HFF-Myc (cell line): ENCODE measurements around the gene PRR4.

Experiments used
- DNase-seq: peaks from one replicate; pipeline ENCODE4 v3.0.0-alpha.2; 2011; ENCODE audit warnings: low read depth; ENCODE audit errors: extremely low read depth
- H3K4me3 ChIP-seq: replicated peaks from 2 replicates; pipeline ENCODE4 v1.5.1; 2011; ENCODE audit warnings: low read depth, mild to moderate bottlenecking, control low read depth, low read length
- CTCF ChIP-seq: IDR thresholded peaks from 2 replicates; pipeline ENCODE4 v1.5.1; 2012; ENCODE audit warnings: mild to moderate bottlenecking, low read depth, low read length, control low read depth; ENCODE audit errors: missing control alignments

Gene PRR4

GRCh38 chr12:10842862-10843261 lies 6.4 kb downstream of the PRR4 start:
- H3K4me3 ChIP-seq, result no peak overlapping the region
- TF ChIP-seq CTCF, result no peak
- no peak for DNase-seq

GRCh38 chr12:10838461-10838860 lies 10.8 kb downstream of the PRR4 start:
- TF ChIP-seq CTCF, result no peak
- no peak overlapping the region for H3K4me3 ChIP-seq
- no peak for DNase-seq

GRCh38 chr12:10829994-10830393 lies 19.3 kb downstream of the PRR4 start:
- H3K4me3 ChIP-seq, result no peak overlapping the region
- no peak for TF ChIP-seq CTCF
- DNase-seq, result no peak

- DNase-seq, result no peak
- TF ChIP-seq CTCF, result no peak
- no peak within 1 kb of the TSS for H3K4me3 ChIP-seq
Measured at GRCh38 chr12:10826258-10826657, 23.0 kb downstream of the PRR4 start, which contains the start of gene TAS2R10. Gene TAS2R10, minus strand, starts transcription at chr12:10826358. Its CDS starts 89 bp downstream, at chr12:10826269.

GRCh38 chr12:10824957-10825356 lies 24.3 kb downstream of the PRR4 start:
- no peak for DNase-seq
- no peak for TF ChIP-seq CTCF
- no peak overlapping the region for H3K4me3 ChIP-seq

GRCh38 chr12:10811883-10812536 lies 37.3 kb downstream of the PRR4 start:
- no peak for TF ChIP-seq CTCF
- H3K4me3 ChIP-seq, result no peak overlapping the region
- DNase-seq, result no peak

GRCh38 chr12:10810068-10810467 lies 39.2 kb downstream of the PRR4 start, which contains the start of gene TAS2R9:
Gene TAS2R9, minus strand, starts transcription at chr12:10810168. Its CDS starts 93 bp downstream, at chr12:10810075.
- no peak for TF ChIP-seq CTCF
- no peak within 1 kb of the TSS for H3K4me3 ChIP-seq
- no peak for DNase-seq
